ENCODE results near the gene TNFSF8. TPM values are rescaled to one million over a fixed set of nuclear protein-coding genes. Genes with fewer than 3 reads are reported as not detected.
A peak's percentile ranks its signal among the peaks of the same experiment; 100 is the strongest.

Gene TNFSF8
- total RNA-seq, 1 experiment from 2014 or later = 0.15 TPM

DNA sequence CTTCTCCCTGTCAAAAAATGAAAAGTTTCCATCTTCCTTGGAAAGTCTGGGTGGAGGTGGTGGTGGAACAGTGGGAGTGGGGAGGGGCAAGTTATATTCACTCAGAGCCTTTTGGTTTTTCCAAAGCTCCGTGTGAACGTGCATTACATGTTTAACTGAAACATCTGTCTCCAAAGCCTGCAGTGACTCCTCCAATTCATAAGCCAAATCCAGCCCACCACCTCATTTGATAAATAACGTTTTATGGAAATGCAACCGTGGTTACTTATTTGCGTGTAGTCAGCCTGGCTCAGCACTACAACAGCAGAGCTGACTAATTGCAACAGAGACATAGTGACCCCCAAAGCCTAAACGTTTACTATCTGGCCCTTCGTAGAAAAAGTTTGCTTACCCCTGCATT, 13.9 kb downstream of the TNFSF8 start:
- DNase-seq (ENCODE audit: low read depth, low spot score) (no peak), ATAC-seq (no peak)
- ChIA-PET CTCF (no interaction called here), POLR2A (no interaction called here)
- no TSS peak for BruUV-seq (replicated peaks)
- intact Hi-C loops (cut with micrococcal nuclease; ENCODE audit: unreplicated experiment) = no loop called here
- Histone ChIP-seq H3K4me1 (ENCODE audit: control insufficient read depth, insufficient read depth, low read length) (no peaks in the 10 kb centered on the region), H3K27me3 (ENCODE audit: control insufficient read depth, insufficient read depth, low read length) (no peaks in the 10 kb centered on the region), H3K4me3 (ENCODE audit: low read depth in 2 of 2, low read length in 2 of 2) (no peak overlapping the region), H3K27ac (ENCODE audit: low read length) (no peak overlapping the region), H3K36me3 (ENCODE audit: control insufficient read depth, insufficient read depth, low read length) (no peaks in the 10 kb centered on the region), H3K9me3 (ENCODE audit: control insufficient read depth, insufficient read depth, low read depth, low read length) (no peaks in the 10 kb centered on the region)
- TF ChIP-seq SIN3A (IDR thresholded peaks at IDR 0.05; ENCODE audit: borderline replicate concordance, insufficient read depth, low read depth, low read length) (no peak), POLR2AphosphoS5 (IDR thresholded peaks at IDR 0.05; ENCODE audit: low read depth, low read length) (no peak), CTCF (IDR thresholded peaks at IDR 0.05) (no peak), REST (IDR thresholded peaks at IDR 0.05; ENCODE audit: insufficient read depth in 1 of 2, low read depth in 2 of 2, low read length in 1 of 2) (no peak), TCF7L2 (IDR thresholded peaks at IDR 0.05; ENCODE audit: low read depth, low read length) (no peak)
- in situ Hi-C loops (cut with HindIII; ENCODE audit: low pct_unique_long_range_greater_than_20kb, low sequenced_read_pairs) = no loop called here

DNA sequence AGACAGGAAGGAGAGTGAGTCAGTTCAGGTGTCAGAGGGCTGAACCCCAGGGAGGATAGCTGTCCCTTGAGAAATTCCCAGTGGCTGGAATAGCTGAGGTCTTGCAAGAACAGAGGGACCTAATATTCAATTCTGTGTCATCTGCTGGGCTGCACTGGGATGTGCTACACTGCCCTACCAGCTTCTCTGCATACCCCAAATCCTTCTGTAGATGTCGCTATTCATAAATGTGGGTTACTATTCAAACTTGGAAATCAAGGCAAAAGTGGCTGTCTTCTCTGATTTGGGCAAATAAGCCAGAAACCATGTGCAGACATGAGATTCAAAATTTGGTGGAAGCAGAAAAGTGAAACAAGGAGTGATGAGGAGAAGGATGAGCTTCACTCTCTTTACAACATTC, 16.3 kb downstream of the TNFSF8 start:
- no peak overlapping the region for H3K4me3 ChIP-seq (ENCODE audit: low read depth in 2 of 2, low read length in 2 of 2)
- POLR2A ChIA-PET = no interaction called here
- H3K27ac ChIP-seq (ENCODE audit: low read length) = no peak overlapping the region
- no peak for ATAC-seq
- H3K27me3 ChIP-seq (ENCODE audit: control insufficient read depth, insufficient read depth, low read length) = no peaks in the 10 kb centered on the region
- in situ Hi-C loops (cut with HindIII; ENCODE audit: low pct_unique_long_range_greater_than_20kb, low sequenced_read_pairs) = no loop called here
- intact Hi-C loops (cut with micrococcal nuclease; ENCODE audit: unreplicated experiment) = no loop called here
- H3K4me1 ChIP-seq (ENCODE audit: control insufficient read depth, insufficient read depth, low read length) = no peaks in the 10 kb centered on the region
- DNase-seq (ENCODE audit: low read depth, low spot score) = no peak
- BruUV-seq (replicated peaks) = no TSS peak
- no peaks in the 10 kb centered on the region for H3K9me3 ChIP-seq (ENCODE audit: control insufficient read depth, insufficient read depth, low read depth, low read length)
- peak; percentile 27; the same call in 1 of the 2 replicates for TF ChIP-seq CTCF (IDR thresholded peaks at IDR 0.05)
- TF ChIP-seq REST (IDR thresholded peaks at IDR 0.05; ENCODE audit: insufficient read depth in 1 of 2, low read depth in 2 of 2, low read length in 1 of 2) = no peak
- CTCF ChIA-PET = no interaction called here
- H3K36me3 ChIP-seq (ENCODE audit: control insufficient read depth, insufficient read depth, low read length) = no peaks in the 10 kb centered on the region

All from Panc1 (cell line).